Measurements from ENCODE around the gene SCCPDH. TPM values are rescaled to one million over a fixed set of nuclear protein-coding genes. Genes with fewer than 3 reads are reported as not detected.
A peak's percentile ranks its signal among the peaks of the same experiment; 100 is the strongest.
"Not testable (repeated sequence)": the region's sequence is repeated elsewhere in the genome, so short reads cannot be mapped to it uniquely, and the experiment has no call there.

Gene SCCPDH
- total RNA-seq, 1 donor from 2014 or later, result 31.7 TPM

DNA sequence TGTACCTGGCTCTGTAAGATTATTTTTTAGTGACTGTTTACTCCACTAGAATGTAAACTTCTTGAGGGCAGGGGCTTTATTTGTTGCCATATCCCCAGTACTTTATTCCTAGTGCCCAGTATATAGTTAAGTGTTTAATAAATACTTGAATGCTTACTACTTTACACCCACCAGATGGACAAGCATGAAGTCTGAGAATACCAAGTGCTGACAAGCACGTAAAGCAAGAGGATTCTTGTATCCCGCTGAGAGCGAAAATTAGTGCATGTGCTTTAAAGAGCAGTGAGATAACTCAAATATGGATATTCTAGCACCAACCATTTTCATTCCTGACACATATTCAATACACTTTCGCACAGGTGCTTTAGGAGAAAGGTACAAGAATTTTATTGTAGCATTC, 1.5 kb upstream of the SCCPDH start:
- Mint-ChIP-seq H3K9me3 (peaks cover 9% of the 10 kb centered on the region), H3K27ac (no peak overlapping the region), H3K4me1 (peaks cover 5% of the 10 kb centered on the region), H3K36me3 (ENCODE audit: low read depth) (peaks cover 13% of the 10 kb centered on the region), H3K4me3 (peak overlapping the region; percentile 22), H3K27me3 (no peaks in the 10 kb centered on the region)
- no peak for DNase-seq
- intact Hi-C loops (cut with micrococcal nuclease), result loop anchor here (10.0 kb wide), 1 partner anchor 388 kb away; no protein-coding TSS in a partner anchor

DNA sequence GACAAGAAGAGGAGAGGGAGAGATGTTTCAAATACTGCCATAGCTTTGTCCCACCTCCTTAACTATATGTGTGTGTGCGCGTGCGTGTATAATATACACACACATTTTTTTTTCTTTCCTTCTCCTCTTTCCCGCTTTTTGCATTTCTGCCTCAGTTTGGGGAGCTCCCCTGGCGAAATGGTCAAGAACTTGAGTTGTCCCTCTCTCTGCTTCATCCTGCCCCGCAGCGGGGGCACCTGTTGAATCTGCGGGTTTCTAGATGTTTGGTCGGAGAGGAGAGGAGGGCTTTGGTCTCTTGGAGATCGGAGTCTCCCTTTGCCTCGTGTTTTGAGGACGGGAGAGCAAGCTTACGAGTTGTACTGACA, 504 bp downstream of the SCCPDH start:
- peaks cover 31% of the 10 kb centered on the region for H3K36me3 Mint-ChIP-seq (ENCODE audit: low read depth)
- intact Hi-C loops (cut with micrococcal nuclease), result loop anchor here (1.0 to 10.0 kb wide), 4 partner anchors 25 to 390 kb away; partner anchors contain the start of genes CNST and TFB2M
- no peaks in the 10 kb centered on the region for H3K27me3 Mint-ChIP-seq
- peak overlapping the region; percentile 77 for H3K27ac Mint-ChIP-seq
- H3K9me3 Mint-ChIP-seq, result peaks cover 19% of the 10 kb centered on the region
- H3K4me3 Mint-ChIP-seq, result peak overlapping the region; percentile 89
- DNase-seq, result no peak
- H3K4me1 Mint-ChIP-seq, result peaks cover 5% of the 10 kb centered on the region

DNA sequence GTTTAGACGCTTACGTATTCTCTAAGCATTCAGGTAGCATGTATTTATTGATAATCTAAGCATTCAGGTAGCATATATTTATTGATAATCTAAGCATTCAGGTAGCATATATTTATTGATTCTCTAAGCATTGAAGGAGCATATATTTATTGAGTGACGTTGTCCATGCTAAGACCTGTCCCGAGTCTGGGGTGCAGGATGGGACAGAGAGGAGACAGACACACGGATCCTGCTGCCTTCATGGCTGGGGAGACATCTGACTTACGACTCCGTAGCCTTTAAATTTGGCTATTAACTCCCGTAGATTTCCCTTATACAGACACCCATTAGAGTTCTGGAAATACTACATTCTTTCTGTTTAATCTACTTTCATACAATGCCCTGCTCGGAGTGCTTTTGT, 982 bp downstream of the SCCPDH start:
- H3K27me3 Mint-ChIP-seq, result no peaks in the 10 kb centered on the region
- H3K4me3 Mint-ChIP-seq, result peak overlapping the region; percentile 89
- H3K36me3 Mint-ChIP-seq (ENCODE audit: low read depth), result peaks cover 36% of the 10 kb centered on the region
- peaks cover 5% of the 10 kb centered on the region for H3K4me1 Mint-ChIP-seq
- intact Hi-C loops (cut with micrococcal nuclease), result loop anchor here (2.0 to 10.0 kb wide), 2 partner anchors 158 to 390 kb away; partner anchors contain the start of genes CNST and TFB2M
- H3K27ac Mint-ChIP-seq, result peak overlapping the region; percentile 77
- H3K9me3 Mint-ChIP-seq, result peaks cover 19% of the 10 kb centered on the region
- DNase-seq, result no peak

DNA sequence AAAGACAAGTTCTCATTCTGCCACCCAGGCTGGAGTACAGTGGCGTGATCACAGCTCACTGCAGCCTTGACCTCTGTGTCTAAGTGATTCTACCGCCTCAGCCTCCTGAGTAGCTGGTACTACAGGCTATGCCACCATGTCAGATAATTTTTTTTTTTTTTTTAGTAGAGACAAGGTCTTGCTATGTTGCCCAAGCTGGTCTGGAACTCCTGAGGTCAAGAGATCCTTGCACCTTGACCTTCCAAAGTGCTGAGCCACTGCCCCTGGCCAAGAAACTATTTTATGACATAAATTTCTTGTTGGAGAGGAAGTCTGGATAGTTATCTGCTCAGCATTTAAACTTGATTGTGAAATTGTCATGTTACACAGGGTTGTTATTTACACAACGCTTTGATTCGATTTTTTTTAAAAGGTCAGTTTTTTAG, 2.1 kb downstream of the SCCPDH start:
- Mint-ChIP-seq H3K9me3 (peaks cover 15% of the 10 kb centered on the region), H3K36me3 (ENCODE audit: low read depth) (peaks cover 44% of the 10 kb centered on the region), H3K27ac (no peak overlapping the region), H3K4me3 (no peak overlapping the region), H3K27me3 (no peaks in the 10 kb centered on the region), H3K4me1 (peaks cover 5% of the 10 kb centered on the region)
- intact Hi-C loops (cut with micrococcal nuclease), result loop anchor here (10.0 kb wide), 1 partner anchor 391 kb away; no protein-coding TSS in a partner anchor
- no peak for DNase-seq

DNA sequence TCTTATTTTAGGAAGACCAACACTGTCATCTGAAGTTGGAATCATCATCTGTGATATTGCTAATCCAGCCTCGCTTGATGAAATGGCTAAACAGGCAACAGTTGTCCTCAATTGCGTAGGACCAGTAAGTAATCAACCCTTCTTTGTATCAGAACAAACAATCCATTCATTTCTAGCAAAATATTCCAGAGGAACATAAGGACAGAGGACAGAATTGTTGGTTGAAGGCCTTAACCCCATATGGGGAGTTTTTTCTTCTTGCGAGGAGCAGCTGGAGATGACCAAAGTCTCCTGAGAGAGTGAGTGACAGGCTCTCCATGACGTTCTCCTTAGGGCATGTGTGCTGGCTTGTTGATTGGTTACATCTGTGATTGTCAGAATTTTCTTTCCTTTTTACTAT, 2.7 kb downstream of the SCCPDH start:
- Mint-ChIP-seq H3K36me3 (ENCODE audit: low read depth) (peaks cover 50% of the 10 kb centered on the region), H3K4me3 (no peak overlapping the region), H3K9me3 (peaks cover 16% of the 10 kb centered on the region), H3K27me3 (no peaks in the 10 kb centered on the region), H3K4me1 (peaks cover 5% of the 10 kb centered on the region), H3K27ac (no peak overlapping the region)
- intact Hi-C loops (cut with micrococcal nuclease), result loop anchor here (10.0 kb wide), 1 partner anchor 392 kb away; no protein-coding TSS in a partner anchor
- DNase-seq, result no peak

DNA sequence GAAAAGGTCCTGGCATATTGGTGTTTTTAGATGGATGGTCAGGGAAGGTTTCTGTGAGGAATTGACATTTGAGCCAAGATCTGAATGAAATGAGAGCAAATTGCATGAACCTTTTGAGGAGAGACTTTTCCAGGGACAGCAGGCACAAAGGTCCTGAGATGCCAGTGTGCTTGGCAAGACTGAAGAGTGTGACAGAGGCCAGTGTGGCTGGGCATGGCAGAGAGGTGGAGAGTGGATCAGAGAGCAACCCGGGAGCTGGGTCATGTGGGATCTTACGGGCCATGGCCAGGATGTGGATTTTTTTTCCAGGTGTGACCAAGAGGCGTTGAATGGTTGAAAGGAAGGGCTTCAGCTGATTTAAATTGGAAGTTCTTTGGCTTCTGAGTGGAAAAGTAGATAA, 3.4 kb downstream of the SCCPDH start:
- Mint-ChIP-seq H3K4me3 (no peak overlapping the region), H3K27ac (no peak overlapping the region), H3K9me3 (peaks cover 19% of the 10 kb centered on the region), H3K27me3 (no peaks in the 10 kb centered on the region), H3K4me1 (peaks cover 5% of the 10 kb centered on the region), H3K36me3 (ENCODE audit: low read depth) (peaks cover 53% of the 10 kb centered on the region)
- no peak for DNase-seq
- intact Hi-C loops (cut with micrococcal nuclease), result loop anchor here (10.0 kb wide), 1 partner anchor 393 kb away; no protein-coding TSS in a partner anchor

DNA sequence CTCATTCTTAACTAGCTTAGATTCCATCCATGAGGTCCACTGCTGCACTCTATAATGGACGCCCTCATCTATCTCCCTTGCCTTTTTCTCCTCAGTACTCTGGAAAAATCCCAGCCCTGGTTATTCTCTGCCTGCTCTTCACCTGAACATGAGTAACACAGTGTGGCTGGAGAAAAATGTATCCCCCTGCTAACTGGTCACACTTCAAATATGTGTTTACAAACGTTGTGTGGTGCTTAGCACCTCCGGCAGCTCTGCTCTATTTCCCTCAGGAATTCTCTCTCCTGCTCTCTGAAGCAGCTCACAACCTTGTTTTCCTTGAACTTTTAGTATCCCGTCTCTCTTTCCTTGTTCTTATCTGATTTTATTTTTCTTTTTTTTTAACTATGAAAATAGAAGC, 4.1 kb downstream of the SCCPDH start:
- H3K9me3 Mint-ChIP-seq, result peaks cover 19% of the 10 kb centered on the region
- H3K36me3 Mint-ChIP-seq (ENCODE audit: low read depth), result peaks cover 55% of the 10 kb centered on the region
- intact Hi-C loops (cut with micrococcal nuclease), result loop anchor here (10.0 kb wide), 1 partner anchor 394 kb away; no protein-coding TSS in a partner anchor

DNA sequence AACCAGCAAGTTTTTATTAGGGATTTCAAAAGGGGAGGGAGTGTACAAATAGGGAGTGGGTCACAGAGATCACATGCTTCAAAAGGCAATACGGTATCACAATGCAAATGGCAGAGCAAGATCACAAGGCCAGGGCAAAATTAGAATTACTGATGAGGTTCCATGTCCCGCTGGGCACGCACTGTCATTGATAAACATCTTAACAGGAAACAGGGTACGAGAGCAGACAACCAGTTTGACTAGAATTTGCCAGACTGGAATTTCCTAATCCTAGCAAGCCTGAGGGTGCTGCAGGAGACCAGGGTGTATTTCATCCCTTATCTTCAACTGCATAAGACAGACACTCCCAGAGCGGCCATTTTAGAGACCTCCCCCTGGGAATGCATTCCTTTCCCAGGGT, 4.8 kb downstream of the SCCPDH start:
- H3K9me3 Mint-ChIP-seq, result peaks cover 19% of the 10 kb centered on the region
- intact Hi-C loops (cut with micrococcal nuclease), result loop anchor here (10.0 kb wide), 1 partner anchor 394 kb away; no protein-coding TSS in a partner anchor
- H3K4me3 Mint-ChIP-seq, H3K27me3 Mint-ChIP-seq, H3K27ac Mint-ChIP-seq, DNase-seq: not testable (repeated sequence)
- H3K36me3 Mint-ChIP-seq (ENCODE audit: low read depth), result peaks cover 62% of the 10 kb centered on the region
- peaks cover 11% of the 10 kb centered on the region for H3K4me1 Mint-ChIP-seq

More for the DNA sequence above, 4.1 kb downstream of the SCCPDH start:
- Mint-ChIP-seq H3K4me3 (no peak overlapping the region), H3K4me1 (peaks cover 5% of the 10 kb centered on the region), H3K27ac (no peak overlapping the region), H3K27me3 (no peaks in the 10 kb centered on the region)
- DNase-seq, result no peak

DNA sequence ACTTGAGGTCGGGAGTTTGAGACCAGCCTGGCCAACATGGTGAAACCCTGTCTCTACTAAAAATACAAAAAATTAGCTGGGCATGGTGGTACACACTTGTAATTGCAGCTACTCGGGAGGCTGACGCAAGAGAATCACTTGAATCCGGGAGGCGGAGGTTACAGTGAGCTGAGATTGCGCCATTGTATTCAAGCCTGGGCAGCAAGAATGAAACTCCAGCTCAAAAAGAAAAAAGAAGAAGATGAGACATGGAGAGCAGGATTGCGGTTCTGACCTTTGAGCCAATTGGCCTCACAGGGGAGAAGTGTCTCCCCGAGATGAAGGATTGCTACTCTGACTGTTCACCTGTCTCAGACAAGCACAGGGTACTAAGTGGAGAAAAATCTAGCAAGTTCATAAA, 6.6 kb downstream of the SCCPDH start:
- Mint-ChIP-seq H3K27ac (no peak overlapping the region), H3K9me3 (peaks cover 19% of the 10 kb centered on the region), H3K27me3 (no peaks in the 10 kb centered on the region), H3K36me3 (ENCODE audit: low read depth) (peaks cover 74% of the 10 kb centered on the region), H3K4me1 (peaks cover 6% of the 10 kb centered on the region), H3K4me3 (no peak overlapping the region)
- intact Hi-C loops (cut with micrococcal nuclease), result no loop called here
- DNase-seq, result no peak

DNA sequence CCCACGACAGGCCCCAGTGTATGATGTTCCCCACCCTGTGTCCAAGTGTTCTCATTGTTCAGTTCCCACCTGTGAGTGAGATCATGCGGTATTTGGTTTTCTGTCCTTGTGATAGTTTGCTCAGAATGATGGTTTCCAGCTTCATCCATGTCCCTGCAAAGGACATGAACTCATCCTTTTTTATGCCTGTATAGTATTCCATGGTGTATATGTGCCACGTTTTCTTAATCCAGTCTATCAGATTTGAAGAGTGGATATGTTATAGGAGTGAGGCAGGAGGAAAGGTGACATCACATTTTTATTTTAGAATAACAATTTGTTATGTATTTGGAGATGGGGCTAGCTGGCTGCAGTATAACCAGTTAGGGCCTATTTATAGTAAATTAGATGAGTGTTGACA, 7.7 kb downstream of the SCCPDH start:
- H3K27me3 Mint-ChIP-seq; H3K4me3 Mint-ChIP-seq; H3K4me1 Mint-ChIP-seq; DNase-seq; H3K27ac Mint-ChIP-seq; intact Hi-C loops (cut with micrococcal nuclease): not testable (repeated sequence)
- peaks cover 78% of the 10 kb centered on the region for H3K36me3 Mint-ChIP-seq (ENCODE audit: low read depth)
- peaks cover 19% of the 10 kb centered on the region for H3K9me3 Mint-ChIP-seq

DNA sequence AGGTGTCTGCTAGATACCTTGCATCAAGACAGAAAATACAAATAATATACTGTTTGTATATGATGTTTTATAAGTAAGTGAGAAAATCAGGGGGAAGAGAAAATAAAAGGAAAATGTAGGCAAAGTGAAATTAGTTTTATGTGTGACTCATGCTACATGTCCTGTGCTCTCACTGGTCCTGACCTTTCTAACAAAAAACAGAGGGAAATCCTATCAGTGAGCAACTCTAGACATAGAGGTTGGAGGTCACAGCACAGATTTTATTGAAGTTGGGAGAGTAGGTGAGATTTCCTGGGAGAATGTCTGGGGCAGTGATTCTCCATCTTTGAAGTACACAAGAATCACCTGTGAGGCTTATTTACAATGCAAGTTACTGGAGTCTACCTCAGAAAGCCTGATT, 9.5 kb downstream of the SCCPDH start:
- Mint-ChIP-seq H3K27ac (no peak overlapping the region), H3K27me3 (no peaks in the 10 kb centered on the region), H3K4me1 (peaks cover 6% of the 10 kb centered on the region), H3K9me3 (peaks cover 13% of the 10 kb centered on the region), H3K4me3 (no peak overlapping the region), H3K36me3 (ENCODE audit: low read depth) (peaks cover 70% of the 10 kb centered on the region)
- intact Hi-C loops (cut with micrococcal nuclease), result no loop called here
- DNase-seq, result no peak

DNA sequence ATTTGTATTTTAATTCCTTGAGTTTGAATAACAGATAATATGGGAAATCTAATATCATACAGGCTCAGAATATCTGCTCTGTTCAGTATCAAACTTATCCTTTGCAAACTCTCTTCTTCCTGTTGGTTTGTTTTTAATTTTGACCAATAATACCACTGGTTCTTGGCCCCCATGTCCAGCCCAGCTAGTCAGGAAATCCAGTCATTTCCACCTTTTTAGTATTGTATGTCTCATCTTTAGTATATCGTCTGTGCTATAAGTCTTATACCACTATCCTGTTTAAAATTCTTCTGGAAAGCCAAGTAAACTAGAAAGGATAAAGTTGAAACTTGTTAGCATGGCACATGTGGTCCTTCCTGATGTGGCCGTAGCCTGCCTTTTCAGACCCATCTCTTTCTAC, 10.7 kb downstream of the SCCPDH start:
- Mint-ChIP-seq H3K4me1 (peaks cover 6% of the 10 kb centered on the region), H3K9me3 (peaks cover 4% of the 10 kb centered on the region), H3K36me3 (ENCODE audit: low read depth) (peaks cover 68% of the 10 kb centered on the region), H3K4me3 (no peak overlapping the region), H3K27me3 (no peaks in the 10 kb centered on the region), H3K27ac (no peak overlapping the region)
- DNase-seq, result no peak
- intact Hi-C loops (cut with micrococcal nuclease), result no loop called here

DNA sequence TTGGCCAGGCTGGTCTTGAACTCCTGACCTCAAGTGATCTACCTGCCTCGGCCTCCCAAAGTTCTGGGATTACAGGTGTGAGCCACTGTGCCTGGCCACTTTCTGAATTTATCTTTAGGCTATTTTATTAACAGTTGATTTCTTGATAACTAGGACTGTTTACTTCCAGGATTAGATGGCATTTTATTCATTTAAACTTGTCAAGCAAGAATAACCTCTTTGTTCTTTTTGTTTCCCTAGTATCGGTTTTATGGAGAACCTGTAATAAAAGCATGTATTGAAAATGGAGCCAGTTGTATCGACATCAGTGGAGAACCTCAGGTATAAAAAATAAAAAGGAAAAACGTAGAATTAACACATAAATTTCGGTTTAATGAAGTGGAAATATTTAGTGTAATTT, 11.5 kb downstream of the SCCPDH start:
- intact Hi-C loops (cut with micrococcal nuclease), result no loop called here
- Mint-ChIP-seq H3K4me3 (no peak overlapping the region), H3K4me1 (peaks cover 6% of the 10 kb centered on the region), H3K36me3 (ENCODE audit: low read depth) (peaks cover 63% of the 10 kb centered on the region), H3K9me3 (peaks cover 4% of the 10 kb centered on the region), H3K27ac (no peak overlapping the region), H3K27me3 (no peaks in the 10 kb centered on the region)
- DNase-seq, result no peak

DNA sequence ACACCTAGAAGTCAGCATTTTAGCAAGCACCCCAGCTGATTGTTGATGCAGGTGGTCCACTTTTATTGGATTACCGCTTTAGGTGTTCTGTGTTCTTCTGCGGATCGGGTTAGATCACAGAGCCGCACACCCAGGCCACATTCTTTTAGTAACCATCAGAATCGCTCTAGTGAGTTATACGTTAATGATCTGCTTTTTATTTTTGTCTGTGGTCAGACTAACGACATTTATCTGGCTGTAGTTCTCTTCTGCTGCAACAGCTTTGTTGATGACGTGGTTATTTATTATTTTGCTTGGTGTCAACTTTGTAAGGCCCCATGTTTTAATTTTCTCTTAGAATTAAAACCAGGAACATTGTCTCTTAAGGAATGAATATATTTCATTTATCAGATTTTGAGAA, 18.2 kb downstream of the SCCPDH start:
- H3K4me1 Mint-ChIP-seq, result no peaks in the 10 kb centered on the region
- no peak overlapping the region for H3K4me3 Mint-ChIP-seq
- intact Hi-C loops (cut with micrococcal nuclease), result no loop called here
- DNase-seq, result no peak
- H3K9me3 Mint-ChIP-seq, result no peaks in the 10 kb centered on the region
- H3K27me3 Mint-ChIP-seq, result no peaks in the 10 kb centered on the region
- H3K27ac Mint-ChIP-seq, result no peak overlapping the region
- H3K36me3 Mint-ChIP-seq (ENCODE audit: low read depth), result peaks cover 37% of the 10 kb centered on the region

DNA sequence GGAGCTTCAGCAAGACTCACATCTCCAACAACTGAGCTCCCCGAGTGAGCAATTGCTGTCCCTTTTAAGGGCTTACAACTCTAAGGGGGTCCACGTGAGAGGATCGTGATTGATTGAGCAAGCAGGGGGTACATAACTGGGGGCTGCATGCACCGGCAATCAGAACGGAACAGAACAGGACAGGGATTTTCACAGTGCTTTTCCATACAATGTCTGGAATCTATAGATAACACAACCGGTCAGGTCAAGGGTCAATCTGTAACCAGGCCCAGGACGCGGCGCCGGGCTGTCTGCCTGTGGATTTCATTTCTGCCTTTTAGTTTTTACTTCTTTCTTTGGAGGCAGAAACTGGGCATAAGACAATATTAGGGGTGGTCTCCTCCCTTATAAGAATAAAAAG, 21.9 kb downstream of the SCCPDH start:
- intact Hi-C loops (cut with micrococcal nuclease); DNase-seq; H3K27me3 Mint-ChIP-seq; H3K9me3 Mint-ChIP-seq; H3K27ac Mint-ChIP-seq; H3K4me3 Mint-ChIP-seq; H3K4me1 Mint-ChIP-seq: not testable (repeated sequence)
- peaks cover 20% of the 10 kb centered on the region for H3K36me3 Mint-ChIP-seq (ENCODE audit: low read depth)
